Heart left ventricle (tissue), 16 donors: Measurements from ENCODE around the gene BHLHE40. TPM values are rescaled to one million over a fixed set of nuclear protein-coding genes. Genes with fewer than 3 reads are reported as not detected.

Experiments
- ATAC-seq, 4 donors: fragments of 200-7000 bp; cut with Tn5 transposase; one replicate each; pipeline ENCODE4 v1.9.1; 2020 to 2022; ENCODE audit warnings: moderate library complexity in 4 of 4, mild to moderate bottlenecking in 3 of 4, moderate number of reproducible peaks in 1 of 4
- DNase-seq, 5 donors: peaks; one replicate each; pipeline ENCODE4 v3.0.0-alpha.2; 2020
- H3K27ac ChIP-seq, 12 donors: fragments of 200-600 bp; sonication (generic) in 4 of 12; one replicate each; pipeline versions ENCODE4 v1.5.0 to v1.8.0; 2016 to 2022; ENCODE audit warnings: mild to moderate bottlenecking in 2 of 12
- H3K27me3 ChIP-seq, 9 donors: fragments of 200-600 bp; sonication (generic) in 2 of 9; one replicate each; pipeline versions ENCODE4 v1.5.1 to v1.8.0; 2016 to 2022; ENCODE audit warnings: mild to moderate bottlenecking in 3 of 9
- H3K36me3 ChIP-seq, 9 donors: fragments of 200-600 bp; sonication (generic) in 2 of 9; one replicate each; pipeline versions ENCODE4 v1.5.0 to v1.8.0; 2018 to 2022; ENCODE audit warnings: mild to moderate bottlenecking in 2 of 9
- H3K4me1 ChIP-seq, 12 donors: fragments of 200-600 bp; sonication (generic) in 4 of 12; one replicate each; pipeline versions ENCODE4 v1.5.0 to v1.8.0; 2016 to 2022; ENCODE audit warnings: mild to moderate bottlenecking in 3 of 12
- H3K4me3 ChIP-seq, 12 donors: fragments of 200-600 bp; sonication (generic) in 4 of 12; one replicate each; pipeline versions ENCODE4 v1.5.0 to v1.8.0; 2017 to 2022; ENCODE audit warnings: mild to moderate bottlenecking in 9 of 12, moderate library complexity in 4 of 12
- H3K9me3 ChIP-seq, 12 donors: fragments of 200-600 bp; sonication (generic) in 4 of 12; one replicate each; pipeline versions ENCODE4 v1.5.0 to v1.8.0; 2016 to 2022; ENCODE audit warnings: mild to moderate bottlenecking in 1 of 12
- CTCF ChIP-seq, 12 donors: fragments of 200-600 bp; sonication (generic) in 4 of 12; IDR thresholded peaks; one replicate each; pipeline versions ENCODE4 v1.5.0 to v1.8.0; 2018 to 2022; ENCODE audit warnings: antibody characterized with exemption in 12 of 12, mild to moderate bottlenecking in 5 of 12
- POLR2A ChIP-seq, 2 donors: fragments of 450-650 bp; IDR thresholded peaks; one replicate each; pipeline ENCODE4 v1.6.1; 2017; ENCODE audit warnings: antibody characterized with exemption in 2 of 2, mild to moderate bottlenecking in 2 of 2, moderate library complexity in 2 of 2
- WGBS, 4 donors: extraction: QIAGEN DNeasy Blood & Tissue Kit in 2 of 4; methylation state at CpG; one replicate each; pipeline versions ENCODE4 v1.1.5 to v1.1.7; 2013 to 2018; 5-methylcytosine and 5-hydroxymethylcytosine counted together
- intact Hi-C, 10 donors: fragments of 100-400 bp; cut with DNase I; formaldehyde crosslinking; loops; one replicate each; pipeline versions ENCODE4 v1.11.1 to v1.14.2; 2022
- polyA plus RNA-seq, 2 donors: library from polyadenylated mRNA; stranded (reverse); fragments of 200-250 nt; gene quantifications; one replicate each; pipeline ENCODE4 v1.2.3, GENCODE V29; 2013
- total RNA-seq, 9 donors: library from RNA; depleted of rRNA in 2 of 9; stranded (reverse); fragments of >200 nt in 2 of 9; fragmentation: NEBNext Ultra II Directional in 3 of 9; extraction: Animal tissue kit (Norgen Biotek cat#: 25700) in 3 of 9; gene quantifications; one replicate each; pipeline versions ENCODE4 v1.1.0 to v1.2.4, GENCODE V29; 2016 to 2023
- donor health status: ischemic (EF 13 %, LVEDD 7.1; RV severe dilation, severe dysfunction).
- donor health status: healthy with polysubstance abuse.
- donor health status: DM: no; HTN: yes; CAD: no.
- donor health status: DM: no; HTN: no; CAD: no.
- donor health status: ischemic (EF 25% LVEDD 6.9; RV normal size, moderate dysfunction).
- donor health status: ischemic (EF 25% LVEDD 5.7; RV mildly dilated, moderate dysfunction).
- donor health status: healthy.
- donor health status: DM: yes; HTN: yes; CAD: no.
- donor health status: ischemic (EF 35%, LVEDD 5.7; RV mildly dilated, moderate dysfunction).
- donor health status: nonischemic (EF 11% LVEDD 7.7; RV severe dilation, severe dysfunction).
- donor health status: DM: yes; HTN: yes; CAD: no.
- donor health status: PGD.
- donor health status: ischemic (EF 29% LVEDD 5.4; RV normal size, mild dysfunction).
- donor health status: nonischemic (EF 23%, LVEDD 6.1; RV moderate dilation, normal function).

Gene BHLHE40
- total and polyA plus RNA-seq, 11 donors, result 8.5 to 109 (median 33.8) TPM

DNA sequence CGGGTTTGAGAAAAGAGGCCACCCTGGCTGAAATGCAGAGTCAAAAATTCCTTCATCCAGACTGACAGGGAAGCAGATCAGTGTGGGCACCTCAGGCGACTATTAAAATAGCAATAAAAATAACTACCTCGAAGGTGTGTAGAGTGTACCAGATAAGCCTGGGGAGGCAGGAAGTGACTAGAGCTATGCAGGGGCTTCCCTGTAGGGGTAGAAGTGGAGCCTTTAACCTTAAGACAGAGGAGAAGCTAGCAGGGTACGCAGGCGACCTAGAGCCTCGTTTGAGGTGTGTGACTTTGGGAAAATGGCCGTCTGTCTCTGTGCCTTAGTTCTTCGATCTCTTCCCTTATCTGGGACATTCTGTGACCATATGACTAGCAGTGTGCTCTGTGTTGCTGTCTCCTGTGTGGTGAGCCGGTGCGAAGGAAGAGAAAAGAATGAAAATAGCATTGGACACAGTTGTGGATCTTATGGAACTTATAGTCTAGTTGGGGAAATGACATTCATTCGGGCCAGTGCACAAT is 17.6 kb downstream of the BHLHE40 start:
- no peak for DNase-seq
- Histone ChIP-seq H3K4me3 (no peak overlapping the region), H3K27ac (no peak overlapping the region), H3K27me3 (no peaks in the 10 kb centered on the region), H3K36me3 (no peaks in the 10 kb centered on the region), H3K9me3 (no peaks in the 10 kb centered on the region), H3K4me1 (peaks cover 0 to 25% (median 8%) of the 10 kb centered on the region in 12 donors)
- intact Hi-C loops, result no loop called here
- WGBS, 4 donors, result 76 to 83% (median 80%) methylated on average over 11 of the region's 11 CpGs
- ATAC-seq, result no peak
- TF ChIP-seq POLR2A (IDR thresholded peaks at IDR 0.05) (no peak), CTCF (IDR thresholded peaks at IDR 0.05) (no peak)

- Histone ChIP-seq H3K36me3 (no peaks in the 10 kb centered on the region), H3K4me3 (no peak overlapping the region), H3K9me3 (no peaks in the 10 kb centered on the region), H3K27me3 (no peaks in the 10 kb centered on the region), H3K4me1 (peaks cover 0 to 30% (median 8%) of the 10 kb centered on the region in 12 donors), H3K27ac (no peak overlapping the region)
- WGBS, 4 donors, result 80 to 90% (median 86%) methylated on average over 6 to 7 of the region's 7 CpGs
- DNase-seq (no peak), ATAC-seq (no peak)
- TF ChIP-seq CTCF (IDR thresholded peaks at IDR 0.05) (no peak), POLR2A (IDR thresholded peaks at IDR 0.05) (no peak)
- intact Hi-C loops, result no loop called here
Measured at GRCh38 chr3:4997946-4998345, 18.7 kb downstream of the BHLHE40 start.

DNA sequence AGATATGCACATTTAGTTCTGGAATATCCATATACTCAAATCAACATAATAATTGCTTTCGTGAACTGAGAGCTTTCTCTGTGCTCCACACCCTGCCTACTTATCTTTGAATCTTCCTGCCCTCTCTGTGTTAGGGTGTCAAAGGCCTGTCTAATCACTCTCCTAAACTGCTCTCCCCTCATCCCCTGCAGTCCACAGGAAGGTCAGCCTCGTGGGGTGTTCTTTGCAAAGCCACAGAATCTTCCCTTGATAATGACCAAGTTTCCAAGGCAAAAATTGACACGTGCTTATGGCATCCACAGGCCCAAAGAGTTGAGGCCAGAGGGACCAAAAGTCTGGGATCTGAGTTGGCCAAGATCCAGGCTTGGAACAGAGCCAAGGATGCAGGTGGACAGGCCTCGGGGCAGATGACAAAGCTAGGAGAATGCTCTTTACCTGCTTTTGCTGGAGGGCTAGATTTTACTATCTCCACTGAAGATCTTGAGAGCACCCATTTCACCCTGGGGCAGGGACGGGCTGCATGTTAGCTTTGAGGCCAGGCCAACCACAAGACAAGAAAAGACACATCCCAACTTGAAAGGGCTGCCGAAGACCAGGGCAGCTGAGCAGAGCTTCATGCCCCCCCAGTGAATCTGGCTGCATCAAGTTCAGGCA is 20.4 kb downstream of the BHLHE40 start:
- 65 to 78% (median 72%) methylated on average over 6 of the region's 6 CpGs for WGBS, 4 donors
- Histone ChIP-seq H3K27me3 (no peaks in the 10 kb centered on the region), H3K36me3 (no peaks in the 10 kb centered on the region), H3K9me3 (no peaks in the 10 kb centered on the region), H3K27ac (no peak overlapping the region), H3K4me1 (peaks cover 0 to 23% (median 7%) of the 10 kb centered on the region in 12 donors), H3K4me3 (no peak overlapping the region)
- DNase-seq, result no peak
- intact Hi-C loops, result no loop called here
- no peak for ATAC-seq
- no peak for TF ChIP-seq POLR2A (IDR thresholded peaks at IDR 0.05)
- TF ChIP-seq CTCF (IDR thresholded peaks at IDR 0.05), result no peak

DNA sequence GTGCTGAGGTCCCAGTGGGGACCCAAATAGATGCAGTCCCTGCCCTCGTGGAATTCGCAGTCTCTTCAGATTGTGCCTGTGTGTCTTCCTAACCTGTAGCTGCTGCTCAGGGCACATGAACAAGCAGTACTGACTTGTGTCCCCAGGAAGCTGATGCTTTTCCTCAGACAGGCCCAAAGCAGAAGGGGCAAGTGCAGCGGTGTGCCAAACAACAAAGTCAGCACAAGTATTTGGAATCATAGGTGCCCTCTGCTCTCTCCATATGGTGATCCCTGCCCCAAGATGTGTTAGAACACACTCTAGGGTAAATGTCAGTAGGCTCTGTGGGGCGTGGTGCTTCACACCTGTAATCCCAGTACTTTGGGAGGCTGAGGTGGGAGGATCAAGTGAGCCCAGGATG is 21.9 kb downstream of the BHLHE40 start:
- intact Hi-C loops, result no loop called here
- no peak for DNase-seq

More for the DNA sequence above, 21.9 kb downstream of the BHLHE40 start:
- no peak for ATAC-seq
- H3K36me3 ChIP-seq, result no peaks in the 10 kb centered on the region
- H3K27me3 ChIP-seq, result no peaks in the 10 kb centered on the region
- no peak for TF ChIP-seq POLR2A (IDR thresholded peaks at IDR 0.05)
- no peak for TF ChIP-seq CTCF (IDR thresholded peaks at IDR 0.05)
- no peak overlapping the region for H3K27ac ChIP-seq
- no peaks in the 10 kb centered on the region for H3K9me3 ChIP-seq
- 90 to 97% (median 96%) methylated on average over 4 of the region's 4 CpGs for WGBS, 4 donors
- H3K4me1 ChIP-seq, result peaks cover 0 to 10% (median 0%) of the 10 kb centered on the region in 12 donors
- no peak overlapping the region for H3K4me3 ChIP-seq
